CD4-positive, alpha-beta T cell treated with Interleukin-4 for 4 hours (primary cell): ENCODE data around the gene MOB3B.

Source experiments
- DNase-seq: peaks from one replicate; pipeline ENCODE4 v3.0.0-alpha.2; 2020

MOB3B gene

DNA sequence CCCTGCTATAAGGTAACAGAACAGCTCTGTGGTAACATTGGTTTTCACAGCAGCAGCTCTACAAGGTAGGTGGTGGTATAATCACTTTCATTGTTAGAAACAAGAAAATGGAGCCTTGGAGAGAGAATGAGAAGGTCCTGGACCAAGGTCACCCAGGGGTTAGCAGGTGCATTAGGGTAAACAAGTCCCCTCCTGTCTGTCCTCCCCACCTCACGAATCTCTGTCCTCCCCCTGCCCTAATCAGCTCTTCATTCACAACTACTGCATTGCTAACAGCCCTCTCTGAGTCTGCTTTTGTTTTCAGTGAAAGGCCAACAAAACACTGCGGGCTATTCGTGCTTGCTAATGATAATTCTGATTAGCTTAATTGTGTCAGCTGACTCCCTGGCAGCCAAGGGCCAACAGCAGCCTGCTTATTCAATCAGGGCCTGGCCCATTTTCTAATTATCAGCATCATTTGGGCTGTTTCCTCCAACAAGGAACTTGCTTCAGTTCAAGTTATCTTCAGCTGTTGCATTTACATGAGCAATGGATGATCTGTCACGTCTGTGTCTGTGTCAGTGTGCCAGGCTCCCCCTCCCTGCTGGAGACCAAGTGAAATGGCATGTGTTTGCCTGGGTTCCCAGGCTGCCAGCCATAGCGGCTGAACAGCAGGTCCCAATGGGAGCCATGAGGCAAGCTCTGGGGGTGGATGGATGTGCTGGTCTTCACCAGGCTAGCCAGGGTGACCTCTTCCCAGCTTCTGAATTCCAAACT lies 176.0 kb downstream of the MOB3B start:
- no peak for DNase-seq

DNA sequence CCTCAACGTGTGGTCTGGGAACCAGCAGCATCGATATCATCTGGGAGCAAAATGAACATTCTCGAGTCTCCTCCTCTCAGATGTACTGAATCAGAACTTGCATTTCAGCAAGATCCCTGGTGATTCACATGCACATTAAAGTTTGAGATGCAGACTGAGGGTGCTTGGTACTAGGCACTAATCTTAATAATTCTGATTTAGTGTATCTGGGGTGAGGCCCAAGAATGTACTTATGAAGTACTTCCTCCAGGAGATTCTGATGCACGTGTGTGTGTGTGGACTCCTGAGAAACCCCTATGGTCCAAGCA lies 176.5 kb downstream of the MOB3B start:
- DNase-seq = no peak

DNA sequence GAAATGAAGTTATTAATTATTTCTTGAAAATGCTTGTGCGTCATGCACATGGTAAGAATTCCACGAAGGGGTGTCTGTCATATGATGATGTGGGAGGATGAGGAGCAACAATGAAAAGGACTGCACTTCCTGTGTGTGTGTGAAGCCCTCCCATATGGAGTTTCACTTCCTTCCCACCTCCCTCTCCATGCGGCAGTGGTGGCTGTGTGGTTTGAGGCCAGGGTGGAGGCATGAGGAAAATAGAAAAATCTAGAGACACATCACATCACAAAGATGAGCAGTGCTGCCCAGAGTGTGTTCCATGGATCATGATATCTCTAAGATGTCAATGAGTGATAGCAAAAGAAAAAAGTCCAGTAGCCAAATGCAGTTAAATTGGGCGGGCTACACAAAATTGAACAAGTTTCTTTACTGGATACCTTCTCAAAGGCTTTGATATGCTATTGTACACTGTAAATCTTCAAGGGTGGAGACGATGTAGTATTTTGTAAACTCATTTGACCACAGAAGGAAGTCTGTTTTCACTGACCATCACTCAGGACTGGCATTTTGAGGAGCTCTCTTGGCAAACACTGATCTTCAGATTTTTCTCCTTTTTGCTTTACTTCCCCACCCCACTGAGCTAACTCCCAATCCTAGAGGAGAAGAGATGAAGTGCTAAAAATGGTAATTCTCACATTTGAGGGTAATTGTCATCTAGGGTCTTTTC lies 177.0 kb downstream of the MOB3B start:
- DNase-seq = peak; percentile 24

GRCh38 chr9:27351438-27351837 lies 178.2 kb downstream of the MOB3B start:
- no peak for DNase-seq

GRCh38 chr9:27350382-27350976 lies 179.1 kb downstream of the MOB3B start:
- DNase-seq = no peak

DNA sequence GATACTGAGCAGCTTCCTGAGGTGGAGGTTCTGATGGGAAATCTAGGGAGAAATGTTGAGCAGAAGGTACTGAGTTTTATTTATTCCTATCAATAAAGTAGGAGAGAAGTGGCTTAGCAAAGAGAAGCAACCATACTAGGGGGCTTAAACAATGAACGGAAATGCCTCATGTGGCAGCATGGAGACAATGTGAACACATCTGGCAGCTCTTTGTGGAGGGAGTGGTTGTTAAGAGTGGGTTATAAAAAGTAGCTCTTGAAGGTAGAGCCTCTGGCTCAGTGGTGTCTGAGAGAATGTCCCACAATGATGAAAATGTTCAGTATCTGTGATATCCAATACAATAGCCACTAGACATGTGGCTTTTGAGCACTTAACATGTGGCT lies 179.9 kb downstream of the MOB3B start:
- no peak for DNase-seq

DNA sequence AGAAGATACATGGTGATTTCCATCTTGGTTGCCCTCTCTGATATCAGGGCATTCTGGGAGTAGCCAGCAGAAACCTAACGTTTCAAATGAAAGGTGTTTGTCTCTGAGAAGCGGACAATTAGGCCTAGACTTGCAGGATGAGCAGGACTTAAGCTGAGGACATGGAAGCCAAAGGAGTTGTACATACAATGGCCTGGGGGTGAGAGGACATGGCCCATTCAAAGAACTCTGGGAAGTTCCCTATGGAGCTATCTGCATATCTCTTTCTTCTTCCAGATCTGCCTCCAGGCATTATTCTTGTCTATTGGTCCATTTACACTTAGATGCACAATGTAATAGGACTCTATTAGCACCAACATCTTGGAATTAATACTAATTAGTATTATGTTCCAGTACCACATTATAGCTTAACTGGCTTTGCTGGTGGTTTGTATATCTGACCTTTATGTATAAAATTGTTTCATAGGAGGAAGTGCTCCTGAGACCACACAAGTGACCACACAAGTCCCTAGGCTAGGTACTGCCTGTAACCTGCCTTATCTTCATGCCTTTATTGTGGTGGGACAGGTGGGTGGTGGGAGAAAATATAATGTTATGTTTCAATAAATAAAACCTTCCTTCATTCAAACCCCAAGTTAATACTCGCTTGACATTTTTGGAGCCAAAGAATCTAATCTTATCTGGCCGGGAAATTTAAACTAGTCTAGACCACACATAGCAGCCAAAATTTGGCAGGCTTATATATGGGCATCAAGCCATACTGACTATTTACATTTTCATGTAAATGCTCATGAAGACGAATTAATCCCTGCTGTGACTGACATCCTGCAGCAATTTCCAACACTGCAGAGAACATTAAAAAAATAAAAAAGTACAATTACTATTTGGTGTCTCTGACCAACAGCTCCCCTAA lies 180.6 kb downstream of the MOB3B start:
- no peak for DNase-seq

DNA sequence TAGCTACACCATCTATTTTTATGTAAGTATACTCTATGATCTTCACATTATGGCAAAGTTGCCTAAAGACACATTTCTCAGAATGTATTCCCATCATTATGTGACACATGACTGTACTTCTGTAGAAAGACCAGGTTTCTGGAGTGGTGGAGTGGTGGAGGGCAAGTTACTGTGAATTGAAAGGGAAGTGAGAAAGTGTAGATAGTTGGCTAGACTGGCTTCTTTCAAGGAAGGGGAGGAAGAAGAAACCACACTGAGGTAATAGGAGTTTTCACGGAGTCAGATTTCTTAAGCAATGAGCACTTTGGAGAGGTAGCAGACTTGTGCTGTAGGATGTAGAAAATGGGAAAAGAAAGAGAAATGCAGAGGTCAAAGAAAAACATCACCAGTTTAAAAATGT lies 181.7 kb downstream of the MOB3B start:
- no peak for DNase-seq

DNA sequence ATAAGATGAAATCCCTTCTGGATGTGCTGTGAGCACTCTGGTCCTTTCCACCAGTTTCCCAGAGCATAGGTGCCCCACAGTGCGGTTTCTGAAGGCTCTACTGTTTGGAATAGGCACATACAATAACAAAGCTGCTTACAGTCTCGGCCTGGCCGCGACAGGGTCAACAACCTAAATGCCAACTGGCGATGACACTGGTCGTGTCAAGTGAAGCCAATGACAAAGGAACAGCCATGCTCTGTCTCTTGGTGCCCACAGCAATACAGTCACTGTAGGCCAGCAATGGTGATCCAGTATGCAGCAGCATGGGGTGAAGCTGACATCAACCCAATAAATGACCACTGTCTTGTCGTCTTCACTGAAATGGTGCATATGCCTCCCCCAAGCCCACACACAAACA lies 184.8 kb downstream of the MOB3B start:
- no peak for DNase-seq

DNA sequence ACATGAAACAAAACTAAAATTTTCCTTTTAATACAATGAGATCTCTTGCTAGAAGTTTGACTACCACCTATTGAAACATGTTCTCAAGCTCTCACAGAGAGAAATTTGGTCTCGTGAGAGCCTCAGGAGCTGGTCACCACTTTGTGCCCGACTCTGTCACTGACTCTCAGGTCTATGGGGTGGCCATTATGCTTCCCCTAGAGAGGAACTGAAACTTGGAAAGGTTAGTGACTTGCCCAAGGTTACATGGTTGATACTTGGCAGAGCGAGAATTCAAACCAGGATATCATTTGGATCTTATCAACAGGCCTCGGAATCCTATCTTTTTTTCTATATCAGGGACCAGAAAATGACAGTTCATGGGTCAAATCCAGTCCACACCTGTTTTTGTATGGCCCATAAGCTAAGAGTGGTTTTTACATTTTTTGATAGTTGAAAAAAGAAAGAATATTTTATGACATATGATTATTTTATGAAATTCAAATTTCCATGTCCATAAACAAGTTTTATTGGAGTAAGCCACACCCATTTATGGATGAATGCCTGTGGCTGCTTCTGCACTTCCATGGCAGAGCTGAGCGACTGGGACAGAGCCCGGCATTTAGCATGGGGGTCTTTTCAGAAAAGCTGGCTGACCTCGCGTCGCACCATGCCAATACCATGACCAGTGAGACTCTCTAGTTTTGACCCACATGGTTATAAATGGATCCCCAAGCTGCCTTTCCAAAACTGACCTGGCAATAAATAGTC lies 187.9 kb downstream of the MOB3B start:
- DNase-seq = no peak

- no peak for DNase-seq
Observed at GRCh38 chr9:27340961-27341511, 188.6 kb downstream of the MOB3B start.

DNA sequence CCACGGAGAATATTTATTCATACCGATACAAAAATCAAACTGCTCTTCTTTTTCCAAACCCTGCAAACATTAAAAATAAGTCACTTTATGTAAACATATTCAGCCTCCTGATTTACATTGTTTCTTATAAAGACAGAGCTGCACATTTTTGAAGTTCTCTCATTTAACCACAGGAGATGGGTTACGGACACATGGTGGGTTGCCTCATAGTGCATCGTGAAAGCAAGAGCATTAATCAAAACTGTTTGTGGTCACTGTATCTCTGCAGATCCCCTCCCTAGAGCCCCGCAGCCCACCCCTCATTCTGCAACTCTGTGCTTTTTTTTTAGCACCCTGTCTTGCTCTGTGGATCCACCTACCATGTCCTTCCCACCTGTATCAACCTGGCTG lies 189.3 kb downstream of the MOB3B start:
- DNase-seq = no peak

DNA sequence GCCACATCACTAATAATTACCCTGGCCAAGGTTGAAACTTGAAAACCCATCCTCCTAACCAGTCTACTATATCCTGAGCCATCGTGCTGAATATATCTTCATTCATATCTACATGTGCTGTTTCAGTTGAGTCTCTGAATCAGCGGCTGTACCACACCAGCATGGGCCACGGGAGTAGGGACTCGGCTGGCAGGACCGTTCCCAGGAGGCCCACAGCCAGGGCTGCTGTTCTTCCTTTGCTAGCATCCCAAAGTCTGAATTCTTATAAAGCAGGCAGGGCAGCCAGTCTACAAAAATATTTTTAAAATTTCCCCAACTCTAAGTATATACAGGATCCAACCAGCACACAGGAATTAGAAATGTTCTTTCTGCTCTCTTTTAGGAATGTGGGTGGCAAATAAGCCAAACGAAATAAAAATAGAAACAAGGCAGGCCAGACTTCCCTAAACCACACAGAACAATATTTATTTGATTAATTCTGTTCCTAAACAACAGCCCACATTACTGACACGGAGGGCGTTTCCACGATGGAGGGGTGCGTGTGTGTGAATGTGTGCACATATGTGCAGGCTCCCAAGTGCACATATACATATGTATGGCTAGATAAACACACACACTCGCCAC lies 189.8 kb downstream of the MOB3B start:
- no peak for DNase-seq

DNA sequence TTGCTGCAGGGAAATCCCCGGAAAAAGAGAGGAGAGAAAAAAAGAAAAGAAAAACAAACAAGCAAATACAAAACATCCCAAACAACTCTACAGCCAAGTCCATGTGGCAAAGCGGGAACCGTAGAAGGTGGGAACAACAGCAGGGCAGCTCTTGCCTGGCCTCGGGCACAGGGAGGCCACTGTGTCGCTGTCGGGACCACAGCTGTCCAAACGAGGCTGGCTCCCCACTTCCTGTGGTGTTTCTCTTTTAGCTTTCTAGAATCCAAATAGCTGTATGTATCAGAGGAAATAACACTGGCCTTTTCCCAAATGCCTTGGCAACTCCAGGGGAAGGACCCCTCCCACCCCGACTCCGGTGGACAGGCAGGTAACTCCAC lies 191.1 kb downstream of the MOB3B start:
- no peak for DNase-seq

DNA sequence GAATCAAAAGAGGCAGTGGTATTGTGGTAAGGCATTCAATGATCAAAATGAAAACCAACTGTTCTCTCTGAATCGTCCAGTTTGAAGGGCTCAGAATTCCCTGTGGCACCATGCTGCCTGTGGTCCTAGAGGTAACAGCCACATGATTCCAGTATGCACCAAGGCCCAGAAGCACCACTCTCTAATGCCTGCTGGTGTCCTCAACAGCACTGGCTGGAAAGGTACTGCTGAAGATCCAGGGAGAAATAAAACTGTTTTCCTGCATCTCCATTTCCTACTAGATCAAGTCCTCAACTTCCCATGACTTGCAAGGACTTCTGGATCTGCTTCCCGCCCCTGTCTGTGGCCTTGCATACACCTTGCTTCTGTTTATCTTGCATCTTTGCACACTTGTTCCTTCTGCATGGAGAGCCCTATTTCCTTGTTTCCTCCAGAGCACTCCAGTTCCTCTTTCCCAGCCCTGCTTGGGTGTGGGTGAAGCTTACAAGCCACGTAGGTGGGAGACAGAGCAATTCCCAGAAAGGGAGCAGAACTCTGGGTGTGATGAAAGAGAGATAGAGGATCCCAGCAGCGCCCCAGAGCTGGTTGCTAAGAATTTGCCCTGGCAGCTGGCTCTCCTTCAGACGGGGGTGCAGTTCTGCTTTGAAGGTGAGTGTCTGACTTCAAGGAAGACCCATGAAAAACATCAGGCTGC lies 191.6 kb downstream of the MOB3B start:
- DNase-seq = no peak

DNA sequence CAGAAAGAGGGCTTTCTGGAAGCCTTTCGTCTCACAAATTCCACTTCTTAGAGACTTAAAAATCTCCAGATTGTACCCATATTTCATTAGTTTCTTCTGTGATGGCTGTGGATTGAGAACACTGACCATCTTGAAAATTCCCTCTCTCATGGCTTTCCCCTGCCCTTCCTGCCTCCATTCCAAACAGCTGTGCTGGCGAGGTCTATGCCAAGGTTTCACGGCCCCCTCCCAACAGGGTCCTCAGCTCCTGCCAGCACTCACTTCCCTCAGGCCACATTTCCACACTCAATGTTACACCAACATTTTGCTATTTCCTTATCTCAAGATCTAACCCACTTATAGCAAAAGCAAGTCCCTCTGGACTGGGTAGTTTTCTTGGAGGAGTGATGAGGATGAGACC lies 192.4 kb downstream of the MOB3B start:
- DNase-seq = no peak

DNA sequence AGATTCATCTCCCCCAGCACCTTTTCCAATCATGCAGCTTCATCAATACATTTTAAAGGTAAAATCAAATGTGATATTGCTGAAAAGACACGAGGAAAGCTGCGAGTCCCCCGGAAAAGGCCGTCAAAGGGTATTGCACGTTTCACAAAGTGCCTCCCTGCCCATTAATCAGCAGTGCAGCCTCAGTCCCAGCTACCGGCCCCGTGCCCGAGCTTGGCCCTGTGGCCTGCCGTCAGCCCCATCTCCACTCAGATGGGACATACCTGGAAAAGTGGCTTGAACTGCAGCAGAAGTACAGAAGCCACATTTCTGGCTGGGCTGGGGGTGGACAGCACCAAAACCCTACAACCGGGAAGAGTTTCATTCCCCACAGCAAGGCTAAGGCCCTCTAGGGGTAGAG lies 192.8 kb downstream of the MOB3B start:
- no peak for DNase-seq

DNA sequence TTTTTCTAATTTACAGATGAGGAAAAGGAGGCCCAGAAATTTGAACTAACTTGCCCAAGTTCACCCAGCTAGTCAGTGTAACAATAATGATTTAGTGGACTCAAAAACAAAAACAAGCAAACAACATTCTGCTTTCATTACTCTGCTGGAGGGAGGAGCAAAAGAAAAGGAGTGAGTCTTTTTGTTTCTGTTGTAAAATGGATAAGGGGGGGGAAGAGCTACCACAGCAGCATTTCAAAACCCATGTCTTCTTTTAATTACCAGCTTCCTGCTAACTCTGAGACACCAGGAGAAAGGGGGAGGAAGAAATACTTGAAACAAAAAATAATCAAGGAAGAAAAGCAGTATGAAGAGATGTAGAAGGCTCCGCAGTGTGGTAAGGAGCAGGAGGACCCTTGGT lies 193.5 kb downstream of the MOB3B start:
- no peak for DNase-seq

DNA sequence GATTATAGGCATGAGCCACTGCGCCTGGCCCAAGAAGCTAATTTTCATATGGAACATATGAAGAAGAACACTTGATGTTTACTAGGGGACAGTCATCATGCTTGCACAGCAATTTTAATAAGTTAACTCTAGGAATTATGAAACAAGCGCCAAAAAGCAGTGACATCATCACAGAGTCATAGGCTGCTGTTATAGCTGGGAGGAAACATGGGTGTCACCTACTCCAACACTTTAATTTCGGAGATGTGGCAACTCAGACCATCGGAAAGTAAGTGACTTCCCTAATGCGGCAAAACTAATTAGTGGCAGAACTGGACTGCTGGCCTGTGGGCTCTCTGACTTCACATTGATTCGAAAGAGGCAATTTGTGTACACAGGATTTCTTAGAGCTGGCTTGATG lies 194.5 kb downstream of the MOB3B start:
- DNase-seq = no peak

GRCh38 chr9:27333241-27334052 lies 196.2 kb downstream of the MOB3B start:
- DNase-seq = peak; percentile 42
